NB4 (cell line): ENCODE data around the gene OR7G1.

ENCODE experiments used
- DNase-seq: peaks from one replicate; pipeline ENCODE4 v3.0.0; 2010; ENCODE audit warnings: low read depth
- H3K4me3 ChIP-seq: one replicate; pipeline ENCODE4 v1.5.1; 2011; ENCODE audit warnings: mild to moderate bottlenecking, low read depth, low read length, moderate library complexity
- MAX ChIP-seq: IDR thresholded peaks from 2 replicates; pipeline ENCODE4 v1.6.1; 2011; ENCODE audit warnings: low read depth, low read length
- MYC ChIP-seq: IDR thresholded peaks from 2 replicates; pipeline ENCODE4 v1.6.1; 2011; ENCODE audit warnings: low read depth, low read length
- POLR2A ChIP-seq: IDR thresholded peaks from 2 replicates; pipeline ENCODE4 v1.6.1; 2011; ENCODE audit warnings: mild to moderate bottlenecking; ENCODE audit not compliant: insufficient read length; ENCODE audit errors: extremely low read depth
- TF ChIP-seq, protein P1 (sequence below): IDR thresholded peaks from one replicate; pipeline ENCODE4 v1.5.1; 2012; ENCODE audit warnings: low read depth, low read length

OR7G1 gene

GRCh38 chr19:9116547-9116946, 984 bp upstream of the OR7G1 start:
- H3K4me3 ChIP-seq, result no peak overlapping the region
- no peak for DNase-seq
- TF ChIP-seq POLR2A, result no peak
- TF ChIP-seq, protein P1, sequence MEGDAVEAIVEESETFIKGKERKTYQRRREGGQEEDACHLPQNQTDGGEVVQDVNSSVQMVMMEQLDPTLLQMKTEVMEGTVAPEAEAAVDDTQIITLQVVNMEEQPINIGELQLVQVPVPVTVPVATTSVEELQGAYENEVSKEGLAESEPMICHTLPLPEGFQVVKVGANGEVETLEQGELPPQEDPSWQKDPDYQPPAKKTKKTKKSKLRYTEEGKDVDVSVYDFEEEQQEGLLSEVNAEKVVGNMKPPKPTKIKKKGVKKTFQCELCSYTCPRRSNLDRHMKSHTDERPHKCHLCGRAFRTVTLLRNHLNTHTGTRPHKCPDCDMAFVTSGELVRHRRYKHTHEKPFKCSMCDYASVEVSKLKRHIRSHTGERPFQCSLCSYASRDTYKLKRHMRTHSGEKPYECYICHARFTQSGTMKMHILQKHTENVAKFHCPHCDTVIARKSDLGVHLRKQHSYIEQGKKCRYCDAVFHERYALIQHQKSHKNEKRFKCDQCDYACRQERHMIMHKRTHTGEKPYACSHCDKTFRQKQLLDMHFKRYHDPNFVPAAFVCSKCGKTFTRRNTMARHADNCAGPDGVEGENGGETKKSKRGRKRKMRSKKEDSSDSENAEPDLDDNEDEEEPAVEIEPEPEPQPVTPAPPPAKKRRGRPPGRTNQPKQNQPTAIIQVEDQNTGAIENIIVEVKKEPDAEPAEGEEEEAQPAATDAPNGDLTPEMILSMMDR, result no peak
- TF ChIP-seq MYC, result no peak
- TF ChIP-seq MAX, result no peak

DNA sequence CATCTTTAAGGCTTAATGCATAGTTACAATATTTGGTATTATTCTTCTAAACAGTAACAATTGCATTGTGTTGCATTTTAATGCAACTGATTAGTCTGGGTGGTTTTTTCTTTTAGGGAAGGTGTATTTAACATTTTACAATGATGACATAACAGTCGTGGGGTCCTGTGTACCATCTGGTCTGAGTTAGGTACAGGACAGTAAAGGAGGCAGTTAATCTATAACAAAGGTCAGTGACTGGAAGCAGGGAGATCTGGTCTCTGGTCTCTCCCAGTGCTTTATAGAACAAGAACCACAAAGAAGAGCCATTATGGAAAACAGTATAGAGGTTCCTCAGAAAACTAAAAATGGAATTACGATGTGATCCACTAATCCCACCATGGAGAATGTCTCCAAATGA, 5.6 kb downstream of the OR7G1 start:
- DNase-seq, result no peak
- TF ChIP-seq MAX (no peak), MYC (no peak), POLR2A (no peak)
- TF ChIP-seq, protein P1, result no peak
- no peak overlapping the region for H3K4me3 ChIP-seq

DNA sequence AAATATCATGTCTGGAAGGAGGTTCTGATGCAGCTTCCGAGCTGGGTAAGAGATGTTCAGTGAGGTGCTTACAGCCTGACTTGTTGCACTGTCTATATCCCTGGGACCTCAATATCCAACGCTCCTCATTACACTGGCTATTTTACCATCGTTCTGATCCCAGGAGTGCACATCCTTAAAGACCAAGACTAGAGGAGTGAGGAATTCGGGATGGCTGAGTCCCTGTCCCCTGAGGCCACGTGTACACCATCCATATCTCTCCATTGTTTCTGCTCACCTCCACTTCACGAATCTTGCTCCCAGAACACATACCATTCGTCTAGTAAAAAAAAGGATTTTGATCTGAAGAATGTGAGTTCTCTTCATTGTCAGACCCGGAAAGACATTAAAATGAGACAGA, 8.2 kb downstream of the OR7G1 start, which contains the start of gene OR7G2:
OR7G2 (minus strand) TSS at position 101 of the 400 bp plus-strand sequence. CDS start 4,232 bp downstream, outside the sequence.
- 0 out of 2 replicates have a peak, but pooled peaks have one; percentile 7 for TF ChIP-seq MAX
- TF ChIP-seq, protein P1, result no peak
- H3K4me3 ChIP-seq, result no peak within 1 kb of the TSS
- no peak for DNase-seq

GRCh38 chr19:9086761-9087160, 28.8 kb downstream of the OR7G1 start, which contains the start of gene OR1M1:
TSS of gene OR1M1 (plus strand) at chr19:9087061. CDS start at chr19:9093245, 6,184 bp downstream.
- DNase-seq, result no peak
- H3K4me3 ChIP-seq, result no peak within 1 kb of the TSS
- TF ChIP-seq POLR2A, result no peak

GRCh38 chr19:9078651-9079050, 36.9 kb downstream of the OR7G1 start:
- TF ChIP-seq POLR2A, result no peak
- TF ChIP-seq MYC, result no peak
- TF ChIP-seq MAX, result no peak
- TF ChIP-seq, protein P1, result no peak
- DNase-seq, result no peak
- H3K4me3 ChIP-seq, result no peak overlapping the region

DNA sequence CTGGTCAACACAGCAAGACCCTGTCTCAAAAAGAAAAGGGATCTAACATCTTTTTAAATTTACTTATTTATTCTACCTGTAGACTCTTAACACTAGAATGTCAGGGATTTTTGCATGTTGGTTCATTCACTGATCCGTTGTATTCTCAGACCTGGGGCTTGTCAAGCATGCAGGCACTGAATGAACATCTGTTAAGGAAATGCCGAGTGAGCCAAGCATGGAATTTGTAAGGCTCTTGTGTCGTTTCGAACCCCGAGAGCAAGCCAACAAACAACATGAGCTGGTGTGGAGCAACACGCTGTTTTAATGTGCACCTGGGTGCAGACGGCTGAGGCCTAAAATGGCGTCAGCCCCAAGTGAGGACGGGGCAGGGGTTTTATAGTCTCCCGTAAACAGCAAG, 38.7 kb downstream of the OR7G1 start:
- H3K4me3 ChIP-seq, result no peak overlapping the region
- no peak for DNase-seq
- TF ChIP-seq MYC (no peak), MAX (no peak), POLR2A (no peak)
- TF ChIP-seq, protein P1, result no peak
